ENCODE results near the gene CDS1. TPM values are rescaled to one million over a fixed set of nuclear protein-coding genes. Genes with fewer than 3 reads are reported as not detected.

Gene CDS1
- total and polyA plus RNA-seq, 10 of the 15 experiments (the other 5 are each of a cell fraction or from before 2014, with no cell fraction given) = 0.03 TPM; not detected in 8

DNA sequence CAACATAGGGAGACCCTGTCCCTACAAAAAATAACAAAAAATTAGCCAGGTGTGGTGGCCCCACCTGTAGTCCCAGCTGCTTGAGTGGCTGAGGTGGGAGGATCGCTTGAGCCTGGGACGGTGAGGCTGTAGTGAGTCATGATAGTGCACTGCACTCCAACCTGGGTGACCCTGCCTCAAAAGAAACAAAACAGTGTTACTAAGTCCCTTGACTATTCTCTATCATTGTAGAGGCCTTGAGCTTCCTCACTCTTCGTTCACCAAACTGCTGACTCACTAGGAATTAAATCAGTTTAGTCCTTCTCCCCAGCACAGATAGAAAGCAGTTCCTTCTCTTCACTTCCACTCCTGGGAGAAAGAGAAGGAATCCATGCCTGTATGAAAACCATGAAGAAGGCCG lies 14.5 kb downstream of the CDS1 start:
- H3K4me3 ChIP-seq = no peak overlapping the region
- no peak overlapping the region for H3K4me2 ChIP-seq (ENCODE audit: control insufficient read depth, insufficient read depth)
- RAD21 ChIA-PET (ENCODE audit: unreplicated experiment) = no interaction called here
- no peaks in the 10 kb centered on the region for H3K4me1 ChIP-seq (ENCODE audit: control insufficient read depth, insufficient read depth, low read length)
- no TSS peak for BruUV-seq (replicated peaks)
- H3K36me3 ChIP-seq (ENCODE audit: control insufficient read depth in 2 of 2, insufficient read depth in 2 of 2, low read length in 1 of 2) = no peaks in the 10 kb centered on the region
- H3K9me3 ChIP-seq (replicated peaks; ENCODE audit: control insufficient read depth, insufficient read depth, low read length) = no peaks in the 10 kb centered on the region
- WGBS (ENCODE audit: insufficient coverage, insufficient replicate concordance, low lambda C conversion rate, missing lambda C conversion rate) = 23% methylated on average over 4 of the region's 4 CpGs
- H3K27ac ChIP-seq (ENCODE audit: control insufficient read depth, insufficient read depth) = no peak overlapping the region
- H3K9ac ChIP-seq (ENCODE audit: control insufficient read depth, insufficient read depth, low read length) = no peak overlapping the region
- intact Hi-C loops (cut with micrococcal nuclease; ENCODE audit: unreplicated experiment) (no loop called here), in situ Hi-C loops (cut with MboI) (no loop called here)
- no peaks in the 10 kb centered on the region for H4K20me1 ChIP-seq (ENCODE audit: control insufficient read depth, insufficient read depth)
- CTCF ChIA-PET = no interaction called here
- TF ChIP-seq POLR2AphosphoS5 (IDR thresholded peaks at IDR 0.05; ENCODE audit: low read length) (no peak), HDAC6 (IDR thresholded peaks at IDR 0.05; ENCODE audit: unreplicated experiment) (no peak)
- no peaks in the 10 kb centered on the region for H3K27me3 ChIP-seq (replicated peaks in 1 of 2; ENCODE audit: control insufficient read depth in 2 of 2, insufficient read depth in 2 of 2, low read length in 1 of 2)
- DNase-seq (ENCODE audit: low read depth, low spot score) (no peak), FAIRE-seq (no peak), ATAC-seq (no peak)
- POLR2A ChIA-PET = no interaction called here
- H3K79me2 ChIP-seq (ENCODE audit: control insufficient read depth, insufficient read depth, low read length) = no peaks in the 10 kb centered on the region
- H2AFZ ChIP-seq (ENCODE audit: control insufficient read depth, low read depth, low read length) = no peak overlapping the region
- SMC1A ChIA-PET (ENCODE audit: uncharacterized antibody, unreplicated experiment) = no interaction called here

DNA sequence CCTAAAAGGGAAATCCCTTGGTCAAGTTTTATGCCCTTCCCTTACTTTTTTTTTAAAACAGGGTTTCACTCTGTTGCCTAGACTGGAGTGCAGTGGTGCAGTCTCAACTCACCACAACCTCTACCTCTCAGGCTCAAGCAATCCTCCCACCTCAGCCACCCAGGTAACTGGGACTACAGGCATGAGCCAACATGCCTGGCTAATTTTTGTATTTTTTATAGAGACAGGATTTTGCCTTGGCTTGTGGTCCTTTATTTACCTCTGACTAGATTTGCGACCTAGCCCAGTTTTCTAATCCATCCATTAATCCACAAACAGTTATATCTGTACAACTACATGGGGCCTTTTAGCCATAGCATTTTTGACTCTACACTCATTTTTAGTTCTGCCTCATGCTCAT lies 23.7 kb downstream of the CDS1 start:
- FAIRE-seq = no peak

More for the DNA sequence above, 23.7 kb downstream of the CDS1 start:
- ChIA-PET SMC1A (ENCODE audit: uncharacterized antibody, unreplicated experiment) (no interaction called here), CTCF (no interaction called here), RAD21 (ENCODE audit: unreplicated experiment) (no interaction called here), POLR2A (no interaction called here)
- no peaks in the 10 kb centered on the region for H3K36me3 ChIP-seq (ENCODE audit: control insufficient read depth in 2 of 2, insufficient read depth in 2 of 2, low read length in 1 of 2)
- no peaks in the 10 kb centered on the region for H3K79me2 ChIP-seq (ENCODE audit: control insufficient read depth, insufficient read depth, low read length)
- no peak overlapping the region for H2AFZ ChIP-seq (ENCODE audit: control insufficient read depth, low read depth, low read length)
- no peaks in the 10 kb centered on the region for H3K27me3 ChIP-seq (replicated peaks in 1 of 2; ENCODE audit: control insufficient read depth in 2 of 2, insufficient read depth in 2 of 2, low read length in 1 of 2)
- no peak overlapping the region for H3K27ac ChIP-seq (ENCODE audit: control insufficient read depth, insufficient read depth)
- TF ChIP-seq BHLHE40 (IDR thresholded peaks at IDR 0.05; ENCODE audit: borderline replicate concordance in 1 of 2, low read depth in 2 of 2, low read length in 1 of 2) (no peak), SREBF1 (IDR thresholded peaks at IDR 0.05; ENCODE audit: low read length) (no peak), SUZ12 (IDR thresholded peaks at IDR 0.05; ENCODE audit: unreplicated experiment) (no peak), POLR2AphosphoS2 (IDR thresholded peaks at IDR 0.05; ENCODE audit: low read depth, low read length) (no peak), CHD1 (IDR thresholded peaks at IDR 0.05; ENCODE audit: low read depth, low read length) (no peak), SREBF2 (IDR thresholded peaks at IDR 0.05; ENCODE audit: low read length) (no peak), RBBP5 (conservative IDR thresholded peaks at IDR 0.05) (no peak), NFYA (IDR thresholded peaks at IDR 0.05; ENCODE audit: borderline replicate concordance, low read depth, low read length) (no peak), SIN3A (IDR thresholded peaks at IDR 0.05; ENCODE audit: low read depth, low read length) (no peak), POLR2A (IDR thresholded peaks at IDR 0.05; ENCODE audit: low read depth, low read length) (no peak), SUPT20H (IDR thresholded peaks at IDR 0.05; ENCODE audit: borderline replicate concordance, control insufficient read depth, low read depth, low read length) (no peak)
- TF ChIP-seq, protein P1, sequence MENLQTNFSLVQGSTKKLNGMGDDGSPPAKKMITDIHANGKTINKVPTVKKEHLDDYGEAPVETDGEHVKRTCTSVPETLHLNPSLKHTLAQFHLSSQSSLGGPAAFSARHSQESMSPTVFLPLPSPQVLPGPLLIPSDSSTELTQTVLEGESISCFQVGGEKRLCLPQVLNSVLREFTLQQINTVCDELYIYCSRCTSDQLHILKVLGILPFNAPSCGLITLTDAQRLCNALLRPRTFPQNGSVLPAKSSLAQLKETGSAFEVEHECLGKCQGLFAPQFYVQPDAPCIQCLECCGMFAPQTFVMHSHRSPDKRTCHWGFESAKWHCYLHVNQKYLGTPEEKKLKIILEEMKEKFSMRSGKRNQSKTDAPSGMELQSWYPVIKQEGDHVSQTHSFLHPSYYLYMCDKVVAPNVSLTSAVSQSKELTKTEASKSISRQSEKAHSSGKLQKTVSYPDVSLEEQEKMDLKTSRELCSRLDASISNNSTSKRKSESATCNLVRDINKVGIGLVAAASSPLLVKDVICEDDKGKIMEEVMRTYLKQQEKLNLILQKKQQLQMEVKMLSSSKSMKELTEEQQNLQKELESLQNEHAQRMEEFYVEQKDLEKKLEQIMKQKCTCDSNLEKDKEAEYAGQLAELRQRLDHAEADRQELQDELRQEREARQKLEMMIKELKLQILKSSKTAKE (IDR thresholded peaks at IDR 0.05; ENCODE audit: low read depth, poor library complexity, severe bottlenecking) = no peak
- TF ChIP-seq, protein P2, sequence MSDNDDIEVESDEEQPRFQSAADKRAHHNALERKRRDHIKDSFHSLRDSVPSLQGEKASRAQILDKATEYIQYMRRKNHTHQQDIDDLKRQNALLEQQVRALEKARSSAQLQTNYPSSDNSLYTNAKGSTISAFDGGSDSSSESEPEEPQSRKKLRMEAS (IDR thresholded peaks at IDR 0.05; ENCODE audit: low read depth, low read length) = no peak
- TF ChIP-seq, protein P3, sequence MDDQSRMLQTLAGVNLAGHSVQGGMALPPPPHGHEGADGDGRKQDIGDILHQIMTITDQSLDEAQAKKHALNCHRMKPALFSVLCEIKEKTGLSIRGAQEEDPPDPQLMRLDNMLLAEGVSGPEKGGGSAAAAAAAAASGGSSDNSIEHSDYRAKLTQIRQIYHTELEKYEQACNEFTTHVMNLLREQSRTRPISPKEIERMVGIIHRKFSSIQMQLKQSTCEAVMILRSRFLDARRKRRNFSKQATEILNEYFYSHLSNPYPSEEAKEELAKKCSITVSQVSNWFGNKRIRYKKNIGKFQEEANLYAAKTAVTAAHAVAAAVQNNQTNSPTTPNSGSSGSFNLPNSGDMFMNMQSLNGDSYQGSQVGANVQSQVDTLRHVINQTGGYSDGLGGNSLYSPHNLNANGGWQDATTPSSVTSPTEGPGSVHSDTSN (IDR thresholded peaks at IDR 0.05; ENCODE audit: insufficient replicate concordance, low read depth, low read length) = no peak
- 0% methylated on average over 1 of the region's 1 CpG for WGBS (ENCODE audit: insufficient coverage, insufficient replicate concordance, low lambda C conversion rate, missing lambda C conversion rate)
- no TSS peak for BruUV-seq (replicated peaks)
- no peak overlapping the region for H3K4me3 ChIP-seq
- in situ Hi-C loops (cut with MboI) = no loop called here
- no peaks in the 10 kb centered on the region for H3K4me1 ChIP-seq (ENCODE audit: control insufficient read depth, insufficient read depth, low read length)
- intact Hi-C loops (cut with micrococcal nuclease; ENCODE audit: unreplicated experiment) = no loop called here
- DNase-seq (ENCODE audit: low read depth, low spot score) (no peak), ATAC-seq (no peak)
- no peak overlapping the region for H3K4me2 ChIP-seq (ENCODE audit: control insufficient read depth, insufficient read depth)
- no peak overlapping the region for H3K9ac ChIP-seq (ENCODE audit: control insufficient read depth, insufficient read depth, low read length)
- no peaks in the 10 kb centered on the region for H3K9me3 ChIP-seq (replicated peaks; ENCODE audit: control insufficient read depth, insufficient read depth, low read length)
- no peaks in the 10 kb centered on the region for H4K20me1 ChIP-seq (ENCODE audit: control insufficient read depth, insufficient read depth)
